ENCODE results near the gene FBXO17.
"Not testable (repeated sequence)": the region's sequence is repeated elsewhere in the genome, so short reads cannot be mapped to it uniquely, and the experiment has no call there.

Gene FBXO17, protein sequence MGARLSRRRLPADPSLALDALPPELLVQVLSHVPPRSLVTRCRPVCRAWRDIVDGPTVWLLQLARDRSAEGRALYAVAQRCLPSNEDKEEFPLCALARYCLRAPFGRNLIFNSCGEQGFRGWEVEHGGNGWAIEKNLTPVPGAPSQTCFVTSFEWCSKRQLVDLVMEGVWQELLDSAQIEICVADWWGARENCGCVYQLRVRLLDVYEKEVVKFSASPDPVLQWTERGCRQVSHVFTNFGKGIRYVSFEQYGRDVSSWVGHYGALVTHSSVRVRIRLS

DNA sequence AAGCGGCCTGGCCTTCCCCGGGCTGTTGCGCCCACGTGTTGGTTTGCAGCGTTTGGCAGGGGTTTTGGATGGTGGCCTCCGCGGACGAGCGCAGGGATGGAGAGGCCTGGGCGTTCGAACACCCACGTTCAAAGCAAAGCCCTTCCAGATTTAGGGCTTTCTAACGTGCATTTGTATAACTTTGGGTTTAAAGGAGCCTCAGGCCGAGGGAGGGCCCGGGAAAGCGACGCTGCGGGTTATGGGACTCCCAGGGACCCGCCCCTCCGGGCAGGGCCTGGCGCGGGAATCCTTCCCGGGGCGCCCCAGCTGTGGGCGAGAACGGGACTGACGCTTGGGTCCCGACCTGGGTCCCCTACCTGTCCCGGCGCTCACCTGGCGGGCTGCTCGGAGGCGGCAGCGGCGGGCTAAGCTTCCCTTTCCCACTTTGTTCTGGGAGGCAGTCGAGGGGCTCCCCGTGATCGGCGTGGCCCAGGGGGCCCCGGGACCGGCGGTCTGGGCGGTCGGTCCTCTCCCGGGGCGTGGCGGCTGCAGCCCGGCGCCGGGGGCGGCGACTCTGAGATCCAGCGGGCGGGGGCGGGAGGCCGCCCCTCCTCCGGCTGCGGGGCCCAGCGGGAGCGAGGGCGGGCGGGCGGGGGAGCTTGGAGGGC lies at the start of gene FBXO17:
FBXO17 (minus strand) TSS at position 529 of the 647 bp plus-strand sequence. CDS start 25,423 bp downstream, outside the sequence.
- no peaks in the 10 kb centered on the region for H3K9me3 ChIP-seq (ENCODE audit: control insufficient read depth, insufficient read depth, low read length)
- peak within 1 kb of the TSS; percentile 76 for H3K9ac ChIP-seq (ENCODE audit: low read depth, low read length)
- H3K36me3 ChIP-seq (ENCODE audit: insufficient read depth, low read length): no peaks in the 10 kb centered on the region
- H3K4me1 ChIP-seq (ENCODE audit: insufficient read depth, low read length): no peaks in the 10 kb centered on the region

DNA sequence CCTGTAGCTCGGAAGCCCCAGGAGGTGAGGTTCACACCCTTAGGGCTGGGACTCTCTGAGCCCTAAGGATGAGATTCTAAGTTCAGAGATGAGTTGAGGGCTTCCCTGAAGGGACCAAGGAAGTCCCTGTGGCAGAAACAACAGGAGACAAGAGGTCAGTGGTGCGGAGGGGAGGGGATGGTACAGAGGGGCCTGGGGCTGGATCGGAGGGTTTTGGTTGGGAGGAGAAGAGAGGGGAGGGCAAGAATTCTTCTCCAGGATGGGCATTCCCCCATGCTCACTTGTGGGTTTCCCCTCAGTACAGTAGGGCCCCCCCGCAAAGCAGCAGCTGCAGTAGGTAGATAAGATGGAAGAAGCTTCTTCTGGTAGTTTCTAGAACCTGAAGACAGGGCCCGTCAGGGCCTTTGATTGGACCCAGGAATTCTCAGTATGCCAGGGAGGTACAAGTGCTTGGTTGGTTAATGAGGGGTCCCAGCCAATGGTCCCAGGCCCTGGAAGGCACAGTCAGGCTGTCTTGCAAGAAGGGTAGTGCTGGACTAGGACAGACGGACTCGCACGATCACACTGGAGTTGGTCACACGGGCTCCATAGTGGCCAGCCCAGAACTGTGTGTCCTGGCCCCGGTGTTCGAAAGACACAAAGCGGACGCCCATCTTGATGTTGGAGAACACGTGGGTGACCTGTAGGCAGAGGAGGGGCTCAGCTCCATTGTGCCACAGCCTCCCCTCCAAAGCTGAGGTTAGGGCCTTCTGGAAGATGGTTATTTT lies 49.5 kb upstream of the FBXO17 start:
- peaks cover 5% of the 10 kb centered on the region; the same call in 1 of the 2 replicates for H3K9me3 ChIP-seq (ENCODE audit: control insufficient read depth, insufficient read depth, low read length)
- no peak overlapping the region for H3K9ac ChIP-seq (ENCODE audit: low read depth, low read length)
- peaks cover 10% of the 10 kb centered on the region; the same call in 1 of the 2 replicates for H3K36me3 ChIP-seq (ENCODE audit: insufficient read depth, low read length)
- H3K4me1 ChIP-seq (ENCODE audit: insufficient read depth, low read length): no peaks in the 10 kb centered on the region

DNA sequence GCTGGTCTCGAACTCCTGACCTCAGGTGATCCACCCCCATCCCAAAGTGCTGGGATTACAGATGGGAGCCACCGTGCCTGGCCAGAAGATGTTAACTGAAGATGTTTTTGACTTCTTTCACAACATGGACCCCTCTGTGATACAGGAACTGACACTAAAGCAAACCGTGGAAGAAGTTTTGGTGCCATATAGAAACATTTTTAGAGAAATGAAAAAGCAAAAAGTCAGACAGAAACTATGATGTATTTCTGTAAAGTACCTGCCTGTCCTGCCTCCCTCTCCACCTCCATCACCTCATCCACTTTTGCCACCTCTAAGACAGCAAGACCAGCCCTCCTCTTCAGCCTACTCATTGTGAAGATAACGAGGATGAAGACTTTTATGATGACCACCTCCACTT lies 45.5 kb upstream of the FBXO17 start:
- Histone ChIP-seq H3K36me3 (ENCODE audit: insufficient read depth, low read length) (no peaks in the 10 kb centered on the region), H3K4me1 (ENCODE audit: insufficient read depth, low read length) (no peaks in the 10 kb centered on the region), H3K9me3 (ENCODE audit: control insufficient read depth, insufficient read depth, low read length) (no peaks in the 10 kb centered on the region), H3K9ac (ENCODE audit: low read depth, low read length) (no peak overlapping the region)

DNA sequence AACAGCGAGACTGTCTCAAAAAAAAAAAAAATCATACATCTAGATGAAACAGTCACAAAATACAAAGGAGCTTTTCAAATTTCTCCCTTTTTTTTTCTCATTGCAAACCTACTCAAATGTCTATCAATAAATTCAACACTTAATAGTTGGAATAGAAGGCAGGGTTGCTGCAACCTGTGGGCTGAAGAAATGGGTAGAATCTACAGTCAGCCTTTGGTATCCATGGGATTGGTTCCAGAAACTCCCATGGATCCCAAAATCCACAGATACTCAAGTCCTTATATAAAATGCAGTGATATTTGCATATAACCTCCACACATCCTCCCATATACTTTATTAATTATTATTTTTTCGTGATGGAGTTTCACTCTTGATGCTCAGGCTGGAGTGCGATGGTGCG lies 42.1 kb upstream of the FBXO17 start:
- Histone ChIP-seq H3K9me3 (ENCODE audit: control insufficient read depth, insufficient read depth, low read length) (no peaks in the 10 kb centered on the region), H3K9ac (ENCODE audit: low read depth, low read length) (no peak overlapping the region), H3K4me1 (ENCODE audit: insufficient read depth, low read length) (no peaks in the 10 kb centered on the region), H3K36me3 (ENCODE audit: insufficient read depth, low read length) (no peaks in the 10 kb centered on the region)

DNA sequence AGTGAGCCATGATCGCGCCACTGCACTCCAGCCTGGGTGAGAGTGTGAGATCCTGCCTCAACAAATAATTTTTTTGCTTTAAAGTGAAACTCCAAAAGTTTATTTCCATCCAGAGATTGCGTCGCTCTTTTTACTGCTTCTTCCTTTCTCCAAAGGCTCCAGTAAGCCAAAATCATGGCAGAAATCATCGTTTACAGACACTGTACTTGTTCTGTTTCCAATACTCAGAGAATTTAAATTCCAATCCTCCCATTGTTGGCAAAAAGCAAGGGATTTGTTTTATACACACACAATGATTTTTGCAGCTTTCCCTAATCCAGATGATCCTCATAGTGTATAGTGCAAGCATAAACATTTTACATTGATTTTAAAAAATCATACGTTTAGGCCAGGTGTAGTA lies 41.5 kb upstream of the FBXO17 start:
- no peaks in the 10 kb centered on the region for H3K9me3 ChIP-seq (ENCODE audit: control insufficient read depth, insufficient read depth, low read length)
- no peaks in the 10 kb centered on the region for H3K36me3 ChIP-seq (ENCODE audit: insufficient read depth, low read length)
- H3K9ac ChIP-seq (ENCODE audit: low read depth, low read length): no peak overlapping the region
- H3K4me1 ChIP-seq (ENCODE audit: insufficient read depth, low read length): no peaks in the 10 kb centered on the region

DNA sequence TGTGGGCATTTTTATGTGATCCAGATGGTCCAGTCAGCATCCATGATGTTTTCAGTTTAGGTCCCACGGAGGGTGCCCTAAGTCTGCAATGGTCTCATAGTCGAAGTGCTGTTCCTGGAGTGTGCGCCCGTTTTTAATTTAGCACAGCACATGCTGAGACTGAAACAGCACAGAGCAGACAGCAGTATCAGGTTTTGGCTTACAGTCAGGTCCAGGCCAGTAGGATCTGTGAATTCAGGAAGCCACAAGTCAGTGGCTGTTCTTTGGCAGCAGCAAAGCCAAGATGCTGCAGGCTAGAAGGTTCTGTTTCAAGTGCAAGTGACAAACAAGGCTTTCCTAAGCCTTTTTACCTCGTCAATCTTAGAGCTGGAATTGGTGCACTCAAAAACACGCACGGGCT lies 38.5 kb upstream of the FBXO17 start:
- Histone ChIP-seq H3K9me3 (ENCODE audit: control insufficient read depth, insufficient read depth, low read length) (no peaks in the 10 kb centered on the region), H3K9ac (ENCODE audit: low read depth, low read length) (no peak overlapping the region), H3K36me3 (ENCODE audit: insufficient read depth, low read length) (no peaks in the 10 kb centered on the region), H3K4me1 (ENCODE audit: insufficient read depth, low read length) (no peaks in the 10 kb centered on the region)

DNA sequence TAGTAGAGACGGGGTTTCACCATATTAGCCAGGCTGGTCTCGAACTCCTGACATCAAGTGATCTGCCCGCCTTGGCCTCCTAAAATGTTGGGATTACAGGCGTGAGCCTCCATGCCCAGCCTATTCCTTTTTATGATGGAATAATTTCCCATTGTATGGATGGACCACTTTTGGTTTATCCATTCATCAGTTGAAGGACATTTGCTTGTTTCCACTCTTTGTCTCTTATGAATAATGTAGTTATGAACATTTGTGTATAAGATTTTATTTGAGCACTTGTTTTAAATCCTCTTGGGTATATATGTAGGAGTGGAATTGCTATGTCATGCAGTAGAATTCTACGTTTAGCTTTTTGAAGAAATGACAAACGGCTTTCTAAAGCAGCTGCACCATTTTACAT lies 33.5 kb upstream of the FBXO17 start:
- Histone ChIP-seq H3K9ac (ENCODE audit: low read depth, low read length) (no peak overlapping the region), H3K4me1 (ENCODE audit: insufficient read depth, low read length) (no peaks in the 10 kb centered on the region), H3K9me3 (ENCODE audit: control insufficient read depth, insufficient read depth, low read length) (no peaks in the 10 kb centered on the region), H3K36me3 (ENCODE audit: insufficient read depth, low read length) (no peaks in the 10 kb centered on the region)

DNA sequence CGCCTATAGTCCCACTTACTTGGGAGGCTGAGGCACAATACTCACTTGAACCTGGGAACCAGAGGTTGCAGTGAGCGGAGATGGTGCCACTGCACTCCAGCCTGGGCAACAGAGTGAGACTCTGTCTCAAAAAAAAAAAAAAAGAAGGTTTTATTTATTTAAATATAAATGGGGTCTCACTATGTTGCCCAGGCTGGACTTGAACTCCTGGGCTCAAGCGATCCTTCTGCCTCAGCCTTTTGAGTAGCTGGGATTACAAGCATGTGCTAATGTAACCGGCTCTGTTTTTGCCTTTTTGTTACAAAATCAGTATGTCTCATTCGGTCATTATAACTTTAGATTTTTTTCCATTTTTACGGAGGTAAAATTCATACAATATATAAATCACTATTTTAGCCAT lies 32.6 kb upstream of the FBXO17 start:
- Histone ChIP-seq H3K36me3 (ENCODE audit: insufficient read depth, low read length) (no peaks in the 10 kb centered on the region), H3K9ac (ENCODE audit: low read depth, low read length) (no peak overlapping the region), H3K4me1 (ENCODE audit: insufficient read depth, low read length) (no peaks in the 10 kb centered on the region), H3K9me3 (ENCODE audit: control insufficient read depth, insufficient read depth, low read length) (no peaks in the 10 kb centered on the region)

DNA sequence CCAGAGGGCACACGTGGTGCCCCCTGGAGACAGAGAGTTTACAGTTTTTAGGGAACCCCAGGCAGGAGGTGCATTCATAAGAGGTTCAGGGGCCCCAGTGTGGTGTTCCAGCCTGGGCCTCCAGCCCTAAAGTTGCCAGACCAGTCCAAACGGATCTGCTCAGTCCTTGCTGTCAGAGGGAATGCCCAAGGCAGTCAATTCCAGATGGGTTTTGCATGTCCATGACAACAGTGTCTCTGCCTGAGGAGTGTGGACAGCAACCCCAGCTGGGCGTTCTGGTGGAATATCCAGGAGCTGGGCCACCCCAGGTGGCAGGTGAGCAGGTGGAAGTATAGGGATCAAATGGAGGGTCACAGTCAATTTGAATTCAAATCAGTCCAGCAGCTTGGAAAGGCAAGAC lies 31.6 kb upstream of the FBXO17 start:
- H3K9me3 ChIP-seq (ENCODE audit: control insufficient read depth, insufficient read depth, low read length): no peaks in the 10 kb centered on the region
- no peak overlapping the region for H3K9ac ChIP-seq (ENCODE audit: low read depth, low read length)
- no peaks in the 10 kb centered on the region for H3K4me1 ChIP-seq (ENCODE audit: insufficient read depth, low read length)
- H3K36me3 ChIP-seq (ENCODE audit: insufficient read depth, low read length): no peaks in the 10 kb centered on the region

DNA sequence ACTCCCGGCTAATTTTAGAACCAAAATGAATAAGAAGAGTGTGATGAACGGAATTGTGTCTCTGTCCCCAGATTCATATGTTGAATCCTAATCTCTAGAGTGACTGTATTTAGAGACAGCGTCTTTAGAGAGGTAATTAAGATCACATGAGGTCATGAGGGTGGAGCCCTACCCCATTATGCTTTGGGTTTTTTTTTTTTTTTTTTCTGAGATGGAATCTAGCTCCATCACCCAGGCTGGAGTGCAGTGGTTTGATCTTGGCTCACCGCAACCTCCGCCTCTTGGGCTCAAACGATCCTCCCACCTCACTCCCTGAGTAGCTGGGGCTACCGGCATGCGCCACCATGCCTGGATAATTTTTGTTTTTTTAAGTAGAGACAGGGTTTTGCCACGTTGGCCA lies 28.9 kb upstream of the FBXO17 start:
- H3K36me3 ChIP-seq (ENCODE audit: insufficient read depth, low read length): no peaks in the 10 kb centered on the region
- no peak overlapping the region for H3K9ac ChIP-seq (ENCODE audit: low read depth, low read length)
- H3K9me3 ChIP-seq (ENCODE audit: control insufficient read depth, insufficient read depth, low read length): no peaks in the 10 kb centered on the region
- H3K4me1 ChIP-seq (ENCODE audit: insufficient read depth, low read length): no peaks in the 10 kb centered on the region

DNA sequence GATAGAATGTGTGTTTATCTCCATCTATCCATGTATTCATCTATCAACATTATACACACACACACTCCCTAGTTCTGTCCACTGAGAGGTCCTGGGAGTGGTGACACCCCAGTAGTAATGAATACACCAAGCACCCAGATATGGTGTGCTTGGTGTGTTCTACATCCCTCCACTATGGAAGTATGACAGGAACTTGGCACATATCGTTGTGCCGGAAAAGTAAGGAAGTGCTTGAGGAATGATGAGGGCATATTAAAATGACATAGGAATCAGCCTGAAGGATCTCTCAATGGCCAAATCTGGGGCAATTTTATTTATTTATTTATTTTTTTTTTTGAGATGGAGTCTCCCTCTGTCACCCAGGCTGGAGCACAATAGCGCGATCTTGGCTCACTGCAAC lies 28.3 kb upstream of the FBXO17 start:
- no peaks in the 10 kb centered on the region for H3K4me1 ChIP-seq (ENCODE audit: insufficient read depth, low read length)
- H3K9me3 ChIP-seq (ENCODE audit: control insufficient read depth, insufficient read depth, low read length): no peaks in the 10 kb centered on the region
- no peak overlapping the region for H3K9ac ChIP-seq (ENCODE audit: low read depth, low read length)
- no peaks in the 10 kb centered on the region for H3K36me3 ChIP-seq (ENCODE audit: insufficient read depth, low read length)

DNA sequence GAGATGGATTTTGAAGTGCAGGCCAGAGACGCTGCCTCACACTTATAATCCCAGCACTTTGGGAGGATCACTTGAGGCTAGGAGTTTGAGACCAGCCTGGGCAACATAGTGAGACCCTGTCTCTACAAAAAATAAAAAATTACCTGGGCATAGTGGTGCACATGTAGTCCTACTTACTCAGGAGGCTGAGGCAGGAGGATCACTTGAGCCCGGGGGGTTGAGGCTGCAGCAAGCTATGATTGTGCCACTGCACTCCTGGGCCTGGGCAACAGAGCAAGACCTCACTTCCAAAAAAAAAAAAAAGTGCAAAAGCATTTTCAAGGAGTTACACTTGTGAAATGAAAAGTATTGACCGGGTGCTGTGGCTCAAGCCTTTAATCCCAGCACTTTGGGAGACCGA lies 27.6 kb upstream of the FBXO17 start:
- H3K9me3 ChIP-seq (ENCODE audit: control insufficient read depth, insufficient read depth, low read length): no peaks in the 10 kb centered on the region
- no peaks in the 10 kb centered on the region for H3K36me3 ChIP-seq (ENCODE audit: insufficient read depth, low read length)
- H3K9ac ChIP-seq (ENCODE audit: low read depth, low read length): no peak overlapping the region
- H3K4me1 ChIP-seq (ENCODE audit: insufficient read depth, low read length): no peaks in the 10 kb centered on the region

DNA sequence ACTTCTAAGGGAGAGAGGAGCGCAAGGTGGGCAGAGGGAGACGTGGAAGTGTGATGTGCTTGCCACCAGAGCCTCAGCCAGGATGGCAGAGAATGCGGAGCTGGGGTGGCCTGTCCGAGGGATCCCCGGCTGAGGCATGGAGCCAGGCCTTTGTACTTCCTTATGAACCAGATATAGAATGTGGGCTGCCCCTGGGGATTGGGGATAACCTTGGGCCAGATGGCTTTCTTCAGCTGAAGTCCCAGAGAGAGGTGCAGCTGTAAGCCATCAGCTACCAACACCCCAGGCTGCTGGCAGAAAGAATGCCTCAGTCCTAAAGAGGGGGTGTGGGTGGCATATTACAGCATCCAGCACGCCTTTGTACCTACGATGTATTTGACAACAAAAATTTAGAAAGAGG lies 25.5 kb upstream of the FBXO17 start:
- Histone ChIP-seq H3K9me3 (ENCODE audit: control insufficient read depth, insufficient read depth, low read length) (no peaks in the 10 kb centered on the region), H3K4me1 (ENCODE audit: insufficient read depth, low read length) (no peaks in the 10 kb centered on the region), H3K9ac (ENCODE audit: low read depth, low read length) (no peak overlapping the region), H3K36me3 (ENCODE audit: insufficient read depth, low read length) (no peaks in the 10 kb centered on the region)

DNA sequence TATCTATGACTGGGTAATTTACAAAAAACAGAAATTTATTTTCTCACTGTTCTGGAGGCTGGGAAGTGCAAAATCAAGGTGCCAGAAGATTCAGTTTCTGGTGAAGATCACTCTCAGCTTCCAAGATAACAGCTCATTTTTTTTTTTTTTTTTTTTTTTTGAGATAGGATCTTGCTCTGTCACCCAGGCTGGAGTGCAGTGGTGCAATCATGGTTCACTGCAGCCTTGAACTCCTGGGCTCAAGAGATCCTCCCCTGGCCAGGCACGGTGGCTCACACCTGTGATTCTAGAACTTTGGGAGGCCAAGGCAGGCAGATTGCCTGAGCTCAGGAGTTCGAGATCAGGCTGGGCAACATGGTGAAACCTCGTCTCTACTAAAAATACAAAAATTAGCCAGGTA lies 22.0 kb upstream of the FBXO17 start:
- H3K4me1 ChIP-seq (ENCODE audit: insufficient read depth, low read length); H3K9ac ChIP-seq (ENCODE audit: low read depth, low read length); H3K9me3 ChIP-seq (ENCODE audit: control insufficient read depth, insufficient read depth, low read length); H3K36me3 ChIP-seq (ENCODE audit: insufficient read depth, low read length): not testable (repeated sequence)

DNA sequence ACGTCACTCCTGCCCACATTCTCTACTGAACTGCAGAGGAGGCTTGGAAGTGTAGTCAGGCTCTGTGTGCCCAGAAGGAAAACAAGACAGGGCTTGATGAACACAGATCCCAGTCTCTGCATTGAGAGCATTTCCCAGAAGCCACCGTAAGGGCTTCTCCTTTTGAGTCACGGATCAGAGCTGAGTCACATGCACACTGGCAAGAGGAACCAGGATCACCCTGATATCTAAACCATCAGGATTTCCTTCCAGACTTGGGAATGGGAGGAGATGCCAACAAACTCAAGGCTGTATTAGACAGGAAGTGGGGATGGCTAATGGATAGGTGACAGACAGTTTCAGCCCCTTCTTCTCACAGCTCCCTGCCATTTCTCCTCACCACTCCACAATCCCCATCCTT lies 17.7 kb upstream of the FBXO17 start:
- Histone ChIP-seq H3K4me1 (ENCODE audit: insufficient read depth, low read length) (peaks cover 6% of the 10 kb centered on the region; the same call in 1 of the 2 replicates), H3K9ac (ENCODE audit: low read depth, low read length) (no peak overlapping the region), H3K36me3 (ENCODE audit: insufficient read depth, low read length) (no peaks in the 10 kb centered on the region), H3K9me3 (ENCODE audit: control insufficient read depth, insufficient read depth, low read length) (no peaks in the 10 kb centered on the region)
